Transverse colon (tissue), 4 donors: ENCODE data around the gene CDYL.

Source experiments
- EP300 ChIP-seq: sonication (generic); formaldehyde crosslinking; IDR thresholded peaks from one replicate; pipeline ENCODE4 v1.6.1; 2017; ENCODE audit warnings: antibody characterized with exemption, low read depth
- POLR2A ChIP-seq: fragments of 450-650 bp; IDR thresholded peaks from one replicate; pipeline ENCODE4 v1.6.1; 2016; ENCODE audit warnings: antibody characterized with exemption, mild to moderate bottlenecking, moderate library complexity
- POLR2AphosphoS5 ChIP-seq, 3 donors: sonication (generic); formaldehyde crosslinking; IDR thresholded peaks; one replicate each; pipeline ENCODE4 v1.6.1; 2016; ENCODE audit warnings: antibody characterized with exemption in 3 of 3
- TF ChIP-seq, protein P1 (sequence below), 5 experiments: fragments of 200-600 bp in 3 of 5; fragments of 450-650 bp in 2 of 5; sonication (generic) in 3 of 5; IDR thresholded peaks; 1 replicate in 2 of 5; 2 replicates in 3 of 5; pipeline ENCODE4 v1.5.1; 2016 to 2017; ENCODE audit warnings: antibody characterized with exemption in 5 of 5, inconsistent platforms in 3 of 5, mild to moderate bottlenecking in 2 of 5, moderate library complexity in 1 of 5

DNA sequence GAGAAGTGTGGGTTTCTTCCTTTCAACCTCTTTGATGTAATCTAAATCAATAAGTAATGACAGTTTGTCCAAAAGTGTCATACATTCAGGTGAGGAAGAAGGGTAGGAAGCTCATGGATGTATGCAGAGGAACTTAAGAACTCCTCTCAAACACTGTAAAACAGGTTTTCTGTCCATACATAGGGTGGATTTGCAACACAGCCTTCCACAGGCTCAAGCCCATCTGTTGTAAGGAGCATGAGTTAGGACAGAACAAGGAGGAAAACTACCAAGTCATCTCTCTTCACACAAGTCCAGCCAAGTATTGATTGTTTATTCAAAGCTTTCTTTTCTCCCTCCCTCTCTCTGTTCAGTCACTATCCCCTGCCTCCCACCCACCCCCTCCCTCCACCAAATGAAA lies 49.0 kb upstream of the CDYL start:
- TF ChIP-seq POLR2AphosphoS5 (IDR thresholded peaks at IDR 0.05) = no peak
- TF ChIP-seq, protein P1, sequence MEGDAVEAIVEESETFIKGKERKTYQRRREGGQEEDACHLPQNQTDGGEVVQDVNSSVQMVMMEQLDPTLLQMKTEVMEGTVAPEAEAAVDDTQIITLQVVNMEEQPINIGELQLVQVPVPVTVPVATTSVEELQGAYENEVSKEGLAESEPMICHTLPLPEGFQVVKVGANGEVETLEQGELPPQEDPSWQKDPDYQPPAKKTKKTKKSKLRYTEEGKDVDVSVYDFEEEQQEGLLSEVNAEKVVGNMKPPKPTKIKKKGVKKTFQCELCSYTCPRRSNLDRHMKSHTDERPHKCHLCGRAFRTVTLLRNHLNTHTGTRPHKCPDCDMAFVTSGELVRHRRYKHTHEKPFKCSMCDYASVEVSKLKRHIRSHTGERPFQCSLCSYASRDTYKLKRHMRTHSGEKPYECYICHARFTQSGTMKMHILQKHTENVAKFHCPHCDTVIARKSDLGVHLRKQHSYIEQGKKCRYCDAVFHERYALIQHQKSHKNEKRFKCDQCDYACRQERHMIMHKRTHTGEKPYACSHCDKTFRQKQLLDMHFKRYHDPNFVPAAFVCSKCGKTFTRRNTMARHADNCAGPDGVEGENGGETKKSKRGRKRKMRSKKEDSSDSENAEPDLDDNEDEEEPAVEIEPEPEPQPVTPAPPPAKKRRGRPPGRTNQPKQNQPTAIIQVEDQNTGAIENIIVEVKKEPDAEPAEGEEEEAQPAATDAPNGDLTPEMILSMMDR (IDR thresholded peaks at IDR 0.05) = no peak
- no peak for TF ChIP-seq POLR2A
- TF ChIP-seq EP300 = no peak
